PC-9 (cell line): Measurements from ENCODE around the gene SCGB3A1. TPM values are rescaled to one million over a fixed set of nuclear protein-coding genes. Genes with fewer than 3 reads are reported as not detected.

ENCODE experiments used
- BruUV-seq: library from RNA; stranded (reverse); fragments of 400-500 nt; replicated peaks from 2 replicates; lab custom pipeline; 2021; lab: Mats Ljungman, UMichigan
- CTCF ChIA-PET: fragments of 300-600 bp; sonication (Branson Sonifier 250); formaldehyde crosslinking; loops from one replicate; lab custom pipeline; 2022; ENCODE audit warnings: antibody characterized with exemption; lab: Charles Lee
- POLR2A ChIA-PET: fragments of 300-600 bp; sonication (Branson Sonifier 250); formaldehyde crosslinking; loops from one replicate; lab custom pipeline; 2022; ENCODE audit warnings: antibody characterized with exemption; ENCODE audit not compliant: unreplicated experiment; lab: Charles Lee
- DNase-seq, 2 experiments: peaks; one replicate each; pipeline versions ENCODE4 v3.0.0 to v3.0.0-alpha.2; 2015 to 2022; ENCODE audit warnings: mixed read lengths in 1 of 2
- H2AFZ ChIP-seq: fragments of 200-600 bp; sonication (generic); 2 replicates; pipeline ENCODE4 v1.8.1; 2017; ENCODE audit warnings: antibody characterized with exemption
- H3F3A ChIP-seq: fragments of 200-600 bp; sonication (generic); 2 replicates; pipeline ENCODE4 v1.8.1; 2017; ENCODE audit warnings: antibody characterized with exemption, mild to moderate bottlenecking, low read depth; ENCODE audit not compliant: insufficient read depth
- H3K27ac ChIP-seq: fragments of 200-600 bp; sonication (generic); 2 replicates; pipeline ENCODE4 v1.6.1; 2016; ENCODE audit warnings: mixed run types
- H3K27me3 ChIP-seq: fragments of 200-600 bp; sonication (generic); 2 replicates; pipeline ENCODE4 v1.6.1; 2016; ENCODE audit warnings: low read depth, mixed run types; ENCODE audit not compliant: insufficient read depth
- H3K36me3 ChIP-seq: fragments of 200-600 bp; sonication (generic); 2 replicates; pipeline ENCODE4 v1.6.1; 2016; ENCODE audit warnings: low read depth, mixed run types
- H3K4me1 ChIP-seq: fragments of 200-600 bp; sonication (generic); replicated peaks from 2 replicates; pipeline ENCODE4 v1.6.1; 2016; ENCODE audit warnings: mixed run types; ENCODE audit not compliant: insufficient read depth
- H3K4me2 ChIP-seq: fragments of 200-600 bp; sonication (generic); 2 replicates; pipeline ENCODE4 v1.6.1; 2017; ENCODE audit warnings: mixed run types
- H3K4me3 ChIP-seq: fragments of 200-600 bp; sonication (generic); 2 replicates; pipeline ENCODE4 v1.6.1; 2016; ENCODE audit warnings: mixed run types
- H3K79me2 ChIP-seq: fragments of 200-600 bp; sonication (generic); 2 replicates; pipeline ENCODE4 v1.6.1; 2017; ENCODE audit warnings: low read depth, mixed run types
- H3K9me2 ChIP-seq: fragments of 200-600 bp; sonication (generic); 2 replicates; pipeline ENCODE4 v1.8.1; 2017; ENCODE audit warnings: mild to moderate bottlenecking; ENCODE audit not compliant: insufficient read depth
- H3K9me3 ChIP-seq: fragments of 200-600 bp; sonication (generic); 2 replicates; pipeline ENCODE4 v1.8.1; 2016; ENCODE audit warnings: low read depth; ENCODE audit not compliant: insufficient read depth
- H4K20me1 ChIP-seq: fragments of 200-600 bp; sonication (generic); 2 replicates; pipeline ENCODE4 v1.8.1; 2017; ENCODE audit not compliant: insufficient read depth
- EZH2 ChIP-seq: fragments of 200-600 bp; sonication (generic); IDR thresholded peaks from 2 replicates; pipeline ENCODE4 v1.8.0; 2017; ENCODE audit warnings: antibody characterized with exemption, low read depth
- intact Hi-C: fragments of 100-400 bp; cut with micrococcal nuclease; formaldehyde crosslinking; loops from one replicate; pipeline ENCODE4 v1.10.0; 2022; ENCODE audit not compliant: unreplicated experiment
- total RNA-seq: library from RNA; stranded (reverse); gene quantifications from 2 replicates; pipeline ENCODE4 v1.2.3, GENCODE V29; 2021
- TF ChIP-seq, protein P1 (sequence below): fragments of 200-600 bp; sonication (generic); conservative IDR thresholded peaks from 2 replicates; pipeline ENCODE4 v1.6.1; 2017; ENCODE audit warnings: mixed run types, antibody characterized with exemption, mild to moderate bottlenecking, moderate library complexity

Gene SCGB3A1
- total RNA-seq, 1 experiment from 2014 or later = not detected

DNA sequence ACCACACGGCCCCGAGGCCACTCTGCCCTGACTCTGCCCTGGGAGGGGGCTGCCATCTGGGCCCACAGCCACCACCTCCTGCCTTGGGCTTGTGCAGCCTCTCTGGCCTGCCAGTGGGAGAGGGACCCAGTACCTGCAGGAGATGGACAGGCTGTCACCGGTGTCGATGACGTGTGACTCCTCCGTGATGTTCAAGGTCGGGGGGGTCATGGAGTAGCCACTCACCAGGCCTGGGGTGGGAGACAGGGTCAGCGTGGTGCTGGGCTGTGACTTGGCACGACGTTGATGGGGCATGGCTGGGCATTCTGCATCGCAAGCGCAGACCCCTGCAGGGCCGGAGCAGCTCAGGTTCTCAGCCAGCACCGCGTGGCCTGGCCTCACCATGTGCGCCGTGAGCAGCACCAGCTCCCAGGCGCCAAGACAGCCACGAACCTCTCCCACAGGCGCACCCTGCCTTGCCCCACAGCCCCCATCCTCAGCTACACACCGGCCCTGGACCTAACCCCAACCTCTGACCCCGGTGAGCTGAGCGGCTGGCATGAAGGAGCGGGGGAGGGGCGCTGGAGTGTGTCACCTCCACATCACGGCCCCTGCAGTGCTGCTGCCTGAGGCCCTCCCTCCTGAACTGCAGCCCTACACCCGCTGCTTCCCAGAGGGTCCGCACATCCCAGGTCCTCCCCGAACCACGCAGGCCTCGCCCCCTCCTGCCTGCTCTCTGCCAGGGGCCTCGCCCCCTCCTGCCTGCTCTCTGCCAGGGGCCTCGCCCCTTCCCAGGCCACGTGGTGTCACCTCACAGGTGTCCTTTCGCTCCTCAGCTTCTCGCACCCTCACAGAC is 40.5 kb upstream of the SCGB3A1 start:
- Histone ChIP-seq H3K9me3 (no peaks in the 10 kb centered on the region), H3K36me3 (no peaks in the 10 kb centered on the region), H2AFZ (no peak overlapping the region), H3K79me2 (no peaks in the 10 kb centered on the region), H3F3A (no peaks in the 10 kb centered on the region), H3K4me1 (no peaks in the 10 kb centered on the region), H3K27me3 (peaks cover 62% of the 10 kb centered on the region), H3K4me3 (no peak overlapping the region), H3K27ac (no peak overlapping the region), H3K9me2 (no peaks in the 10 kb centered on the region), H4K20me1 (no peaks in the 10 kb centered on the region), H3K4me2 (no peak overlapping the region)
- BruUV-seq = no TSS peak
- intact Hi-C loops = no loop called here
- DNase-seq = no peak
- TF ChIP-seq, protein P1, sequence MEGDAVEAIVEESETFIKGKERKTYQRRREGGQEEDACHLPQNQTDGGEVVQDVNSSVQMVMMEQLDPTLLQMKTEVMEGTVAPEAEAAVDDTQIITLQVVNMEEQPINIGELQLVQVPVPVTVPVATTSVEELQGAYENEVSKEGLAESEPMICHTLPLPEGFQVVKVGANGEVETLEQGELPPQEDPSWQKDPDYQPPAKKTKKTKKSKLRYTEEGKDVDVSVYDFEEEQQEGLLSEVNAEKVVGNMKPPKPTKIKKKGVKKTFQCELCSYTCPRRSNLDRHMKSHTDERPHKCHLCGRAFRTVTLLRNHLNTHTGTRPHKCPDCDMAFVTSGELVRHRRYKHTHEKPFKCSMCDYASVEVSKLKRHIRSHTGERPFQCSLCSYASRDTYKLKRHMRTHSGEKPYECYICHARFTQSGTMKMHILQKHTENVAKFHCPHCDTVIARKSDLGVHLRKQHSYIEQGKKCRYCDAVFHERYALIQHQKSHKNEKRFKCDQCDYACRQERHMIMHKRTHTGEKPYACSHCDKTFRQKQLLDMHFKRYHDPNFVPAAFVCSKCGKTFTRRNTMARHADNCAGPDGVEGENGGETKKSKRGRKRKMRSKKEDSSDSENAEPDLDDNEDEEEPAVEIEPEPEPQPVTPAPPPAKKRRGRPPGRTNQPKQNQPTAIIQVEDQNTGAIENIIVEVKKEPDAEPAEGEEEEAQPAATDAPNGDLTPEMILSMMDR = no peak
- no peak for TF ChIP-seq EZH2
- ChIA-PET POLR2A (no interaction called here), CTCF (no interaction called here)

DNA sequence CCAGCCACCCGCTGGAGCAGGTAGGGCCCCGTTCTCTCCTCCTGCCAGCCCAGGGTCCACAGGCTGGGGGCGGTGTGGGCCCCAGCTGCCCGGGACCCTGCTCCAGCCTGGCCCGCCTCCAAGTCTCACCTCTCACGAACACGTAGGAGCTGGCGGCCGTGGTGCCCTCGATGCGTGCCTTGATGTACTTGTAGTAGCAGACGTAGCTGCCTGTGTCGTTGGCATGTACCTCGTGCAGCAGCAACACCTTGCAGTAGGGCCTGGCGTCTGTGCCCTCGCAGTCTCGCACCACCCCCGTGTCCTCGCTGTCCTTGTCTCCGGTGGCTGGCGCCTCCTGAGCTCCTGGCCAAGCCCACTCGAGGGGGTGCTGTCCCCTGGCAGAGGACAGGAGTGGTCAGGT is 39.1 kb upstream of the SCGB3A1 start:
- Histone ChIP-seq H3K4me3 (no peak overlapping the region), H3K27ac (no peak overlapping the region), H3F3A (no peaks in the 10 kb centered on the region), H3K4me2 (no peak overlapping the region), H2AFZ (no peak overlapping the region), H3K27me3 (peaks cover 70% of the 10 kb centered on the region), H3K79me2 (no peaks in the 10 kb centered on the region), H3K9me2 (no peaks in the 10 kb centered on the region), H4K20me1 (no peaks in the 10 kb centered on the region), H3K36me3 (no peaks in the 10 kb centered on the region), H3K9me3 (no peaks in the 10 kb centered on the region), H3K4me1 (no peaks in the 10 kb centered on the region)
- no peak for DNase-seq
- TF ChIP-seq, protein P1 = no peak
- TF ChIP-seq EZH2 = no peak
- POLR2A ChIA-PET = no interaction called here
- CTCF ChIA-PET = no interaction called here
- no TSS peak for BruUV-seq
- intact Hi-C loops = no loop called here

DNA sequence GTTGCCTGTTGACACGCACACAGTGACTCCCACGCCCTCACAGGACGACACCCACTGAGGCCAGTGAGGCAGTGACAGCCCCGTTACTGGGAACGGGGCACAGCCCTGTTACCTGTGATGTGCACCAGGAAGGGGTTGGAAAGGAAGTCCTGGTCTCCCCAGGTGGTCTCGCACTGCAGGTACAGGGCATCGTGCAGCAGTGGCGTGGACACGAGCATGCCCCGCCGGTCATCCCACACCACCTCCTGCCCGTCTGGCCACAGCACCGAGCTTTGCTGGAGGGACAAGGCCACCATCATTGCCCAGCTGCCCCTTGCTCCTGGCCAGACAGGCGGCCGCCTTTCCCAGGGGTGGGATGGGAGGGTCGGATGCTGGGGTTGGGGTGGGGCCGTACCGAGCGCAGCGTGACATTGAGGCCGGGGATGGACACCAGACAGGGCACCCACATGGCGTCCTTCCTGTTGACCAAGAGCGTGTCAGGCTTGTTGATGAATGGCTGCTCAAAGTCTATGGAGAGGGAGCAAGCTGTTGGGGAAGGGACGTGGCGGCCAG is 38.6 kb upstream of the SCGB3A1 start:
- Histone ChIP-seq H3K27ac (no peak overlapping the region), H3K4me2 (no peak overlapping the region), H3K36me3 (no peaks in the 10 kb centered on the region), H3K9me2 (no peaks in the 10 kb centered on the region), H3K4me3 (no peak overlapping the region), H4K20me1 (no peaks in the 10 kb centered on the region), H2AFZ (no peak overlapping the region), H3K27me3 (peaks cover 75% of the 10 kb centered on the region), H3F3A (no peaks in the 10 kb centered on the region), H3K9me3 (no peaks in the 10 kb centered on the region), H3K4me1 (no peaks in the 10 kb centered on the region), H3K79me2 (no peaks in the 10 kb centered on the region)
- BruUV-seq = no TSS peak
- CTCF ChIA-PET = no interaction called here
- no peak for DNase-seq
- intact Hi-C loops = no loop called here
- POLR2A ChIA-PET = no interaction called here
- TF ChIP-seq EZH2 = no peak
- TF ChIP-seq, protein P1 = no peak
